GM21515 (cell line): Measurements from ENCODE around the gene PRRT2.

ENCODE experiments used
- ATAC-seq: cut with Tn5 transposase; IDR thresholded peaks from one replicate; pipeline ENCODE4 v1.9.1; 2021; ENCODE audit not compliant: unreplicated experiment

Gene PRRT2

DNA sequence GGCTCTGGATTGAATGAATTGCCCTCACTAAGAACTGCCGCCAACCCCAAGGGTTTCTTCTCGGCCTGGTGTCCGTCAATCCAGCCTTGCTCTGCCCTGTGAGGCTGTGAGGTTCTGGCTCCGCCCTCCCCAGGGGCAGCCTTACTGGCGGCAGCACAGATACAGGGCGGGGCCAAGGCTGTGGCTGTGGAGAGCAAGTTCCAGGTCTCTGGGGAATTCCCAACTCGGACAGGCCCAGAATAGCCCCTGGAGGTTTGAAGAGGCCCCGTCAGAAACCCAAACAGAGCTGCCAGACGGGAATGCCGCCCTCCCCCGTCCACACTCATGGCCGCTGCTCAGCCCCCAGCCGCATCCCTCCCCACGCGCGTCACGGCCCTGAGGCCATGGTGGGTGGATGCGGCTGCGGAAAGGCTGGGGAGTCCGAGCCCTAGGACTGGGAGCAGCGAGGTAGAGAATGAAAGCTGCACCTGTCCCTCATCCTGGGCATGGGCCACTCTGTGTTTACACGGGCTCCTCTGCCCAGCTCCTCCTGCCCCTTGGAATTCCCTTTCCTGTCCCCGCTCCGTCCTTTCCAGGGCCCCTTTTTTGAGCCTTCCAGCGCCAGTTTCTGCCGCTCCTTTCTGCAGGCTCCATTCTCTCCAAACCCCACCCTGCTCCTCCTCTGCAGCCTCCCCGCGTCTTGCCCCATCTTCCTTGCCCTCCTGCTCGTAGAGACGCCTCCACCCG, 660 bp upstream of the PRRT2 start:
- ATAC-seq = peak; percentile 35

DNA sequence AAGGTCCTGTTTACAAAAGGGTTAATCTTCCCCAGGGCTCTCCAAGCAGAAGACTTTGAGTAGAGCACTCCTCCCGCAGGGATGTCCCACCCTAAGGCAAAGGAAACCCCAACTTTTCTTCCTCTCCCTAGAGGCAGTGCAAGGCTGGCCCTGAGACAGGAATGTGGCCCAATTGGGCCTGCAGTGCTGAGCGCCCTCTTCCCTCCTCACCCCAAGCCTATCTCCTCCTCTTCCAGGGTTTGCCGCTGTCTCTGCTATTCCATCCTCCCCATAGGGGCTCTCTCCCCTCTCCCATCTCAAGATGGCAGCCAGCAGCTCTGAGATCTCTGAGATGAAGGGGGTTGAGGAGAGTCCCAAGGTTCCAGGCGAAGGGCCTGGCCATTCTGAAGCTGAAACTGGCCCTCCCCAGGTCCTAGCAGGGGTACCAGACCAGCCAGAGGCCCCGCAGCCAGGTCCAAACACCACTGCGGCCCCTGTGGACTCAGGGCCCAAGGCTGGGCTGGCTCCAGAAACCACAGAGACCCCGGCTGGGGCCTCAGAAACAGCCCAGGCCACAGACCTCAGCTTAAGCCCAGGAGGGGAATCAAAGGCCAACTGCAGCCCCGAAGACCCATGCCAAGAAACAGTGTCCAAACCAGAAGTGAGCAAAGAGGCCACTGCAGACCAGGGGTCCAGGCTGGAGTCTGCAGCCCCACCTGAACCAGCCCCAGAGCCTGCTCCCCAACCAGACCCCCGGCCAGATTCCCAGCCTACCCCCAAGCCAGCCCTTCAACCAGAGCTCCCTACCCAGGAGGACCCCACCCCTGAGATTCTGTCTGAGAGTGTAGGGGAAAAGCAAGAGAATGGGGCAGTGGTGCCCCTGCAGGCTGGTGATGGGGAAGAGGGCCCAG, 1.0 kb downstream of the PRRT2 start:
- no peak for ATAC-seq

GRCh38 chr16:29813644-29814562, 1.9 kb downstream of the PRRT2 start:
- ATAC-seq = no peak

- ATAC-seq = no peak
Observed at GRCh38 chr16:29814592-29814991, 2.6 kb downstream of the PRRT2 start.

DNA sequence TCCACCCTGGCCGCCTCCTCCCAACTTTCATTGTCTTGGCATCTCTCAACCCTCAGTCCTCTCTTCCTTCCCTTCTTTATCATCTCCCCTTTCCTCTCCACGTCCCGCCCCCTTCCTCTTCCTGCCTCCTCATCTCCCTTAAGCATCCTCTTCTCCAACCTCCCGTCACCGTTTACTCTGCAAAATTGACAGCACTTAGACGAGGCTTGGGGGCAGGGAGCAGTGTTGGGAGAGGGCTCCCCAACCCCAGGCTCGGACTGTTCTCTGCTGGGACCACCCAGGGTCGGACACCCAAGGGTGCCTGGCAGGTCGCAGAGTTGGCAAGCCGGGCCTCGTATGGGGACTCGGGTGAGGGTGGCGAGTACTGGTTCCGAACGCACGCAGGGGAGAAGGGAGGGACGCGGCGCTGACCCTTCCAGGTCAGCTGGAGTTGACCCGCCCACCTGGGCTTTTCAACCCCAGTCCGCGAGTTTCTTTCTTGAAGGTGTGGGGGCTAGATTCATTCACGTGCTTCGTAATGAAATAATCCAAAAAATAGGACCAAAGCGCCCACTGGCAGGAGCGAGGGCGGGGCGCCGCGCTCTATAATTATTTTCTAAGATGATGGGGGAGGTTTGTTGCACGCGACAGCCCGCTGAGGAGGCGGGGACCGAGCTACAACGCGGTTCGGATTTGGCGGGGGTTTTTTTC, 3.2 kb downstream of the PRRT2 start:
- ATAC-seq = no peak

DNA sequence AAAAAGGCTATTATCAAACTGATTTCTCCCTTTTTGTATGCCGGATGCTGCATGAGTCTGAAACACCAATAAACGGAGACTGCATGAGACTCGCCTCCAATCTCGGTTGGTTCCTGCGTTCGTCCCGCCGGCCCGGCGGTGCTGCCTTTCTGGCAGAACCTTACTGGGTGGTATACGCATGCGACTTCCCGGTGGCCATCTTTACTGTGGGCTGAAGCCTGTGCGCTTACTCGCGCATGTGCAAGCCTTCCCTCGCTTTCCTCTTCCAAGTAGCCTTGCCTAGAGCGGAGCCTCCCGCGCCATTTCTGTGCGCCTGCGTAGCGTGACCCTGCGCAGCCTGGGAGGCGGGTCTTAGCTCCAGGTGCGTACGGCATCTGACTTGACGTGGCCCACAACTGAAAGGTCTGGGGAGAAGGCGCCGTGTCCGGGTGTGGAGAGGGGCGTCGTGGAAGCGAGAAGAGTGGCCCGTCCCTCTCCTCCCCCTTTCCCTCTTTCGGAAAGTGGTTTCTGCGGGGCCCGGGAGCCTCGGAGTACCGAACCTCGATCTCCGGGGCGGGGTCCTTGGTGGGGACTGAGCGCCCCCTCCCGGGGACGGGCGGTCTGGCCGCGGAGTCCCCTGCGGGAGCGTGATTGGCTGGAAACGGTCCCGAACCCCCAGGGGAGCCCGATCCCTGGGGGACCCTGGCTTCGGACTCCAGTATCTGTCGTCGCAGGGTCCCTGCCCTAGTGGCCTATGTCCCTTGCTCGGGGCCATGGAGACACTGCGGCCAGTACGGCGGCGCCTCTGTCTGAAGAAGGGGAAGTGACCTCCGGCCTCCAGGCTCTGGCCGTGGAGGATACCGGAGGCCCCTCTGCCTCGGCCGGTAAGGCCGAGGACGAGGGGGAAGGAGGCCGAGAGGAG, 4.0 kb downstream of the PRRT2 start, which contains the start of gene PAGR1:
PAGR1 (plus strand) TSS at position 360 of the 901 bp plus-strand sequence; CDS start at position 734, 374 bp downstream.
- ATAC-seq = peak; percentile 48

GRCh38 chr16:29816694-29817441, 4.9 kb downstream of the PRRT2 start:
- no peak for ATAC-seq

GRCh38 chr16:29818082-29818481, 6.1 kb downstream of the PRRT2 start:
- no peak for ATAC-seq

DNA sequence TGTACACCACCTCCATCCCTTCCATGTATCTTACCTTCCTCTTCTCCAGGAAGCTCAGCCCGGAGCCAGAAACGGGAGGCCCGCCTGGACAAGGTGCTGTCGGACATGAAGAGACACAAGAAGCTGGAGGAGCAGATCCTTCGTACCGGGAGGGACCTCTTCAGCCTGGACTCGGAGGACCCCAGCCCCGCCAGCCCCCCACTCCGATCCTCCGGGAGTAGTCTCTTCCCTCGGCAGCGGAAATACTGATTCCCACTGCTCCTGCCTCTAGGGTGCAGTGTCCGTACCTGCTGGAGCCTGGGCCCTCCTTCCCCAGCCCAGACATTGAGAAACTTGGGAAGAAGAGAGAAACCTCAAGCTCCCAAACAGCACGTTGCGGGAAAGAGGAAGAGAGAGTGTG, 7.5 kb downstream of the PRRT2 start:
- no peak for ATAC-seq

DNA sequence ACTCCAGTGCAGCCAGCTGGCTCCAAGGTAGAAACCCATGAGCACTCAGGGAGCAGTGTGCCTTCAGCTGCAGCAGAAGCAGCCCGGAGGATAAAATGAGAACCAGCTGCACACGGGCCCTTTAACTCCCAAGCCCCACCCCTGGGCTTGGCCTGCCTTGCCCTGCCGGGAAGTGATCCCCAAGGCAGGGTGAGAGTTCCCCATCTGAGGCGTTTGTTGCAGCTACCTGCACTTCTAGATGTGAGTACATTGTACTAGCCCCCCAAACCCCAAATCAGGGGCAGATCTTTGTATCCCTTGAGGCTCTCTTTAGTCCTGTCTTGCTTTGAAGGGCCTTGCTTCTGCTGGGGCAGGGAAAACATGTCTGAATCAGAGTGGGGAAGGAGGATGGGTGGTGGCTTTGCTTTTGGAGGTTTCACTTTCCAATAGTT, 8.3 kb downstream of the PRRT2 start, which contains the start of gene MVP:
MVP (plus strand) TSS at position 192 of the 431 bp plus-strand sequence. CDS start 10,088 bp downstream, outside the sequence.
- no peak for ATAC-seq

DNA sequence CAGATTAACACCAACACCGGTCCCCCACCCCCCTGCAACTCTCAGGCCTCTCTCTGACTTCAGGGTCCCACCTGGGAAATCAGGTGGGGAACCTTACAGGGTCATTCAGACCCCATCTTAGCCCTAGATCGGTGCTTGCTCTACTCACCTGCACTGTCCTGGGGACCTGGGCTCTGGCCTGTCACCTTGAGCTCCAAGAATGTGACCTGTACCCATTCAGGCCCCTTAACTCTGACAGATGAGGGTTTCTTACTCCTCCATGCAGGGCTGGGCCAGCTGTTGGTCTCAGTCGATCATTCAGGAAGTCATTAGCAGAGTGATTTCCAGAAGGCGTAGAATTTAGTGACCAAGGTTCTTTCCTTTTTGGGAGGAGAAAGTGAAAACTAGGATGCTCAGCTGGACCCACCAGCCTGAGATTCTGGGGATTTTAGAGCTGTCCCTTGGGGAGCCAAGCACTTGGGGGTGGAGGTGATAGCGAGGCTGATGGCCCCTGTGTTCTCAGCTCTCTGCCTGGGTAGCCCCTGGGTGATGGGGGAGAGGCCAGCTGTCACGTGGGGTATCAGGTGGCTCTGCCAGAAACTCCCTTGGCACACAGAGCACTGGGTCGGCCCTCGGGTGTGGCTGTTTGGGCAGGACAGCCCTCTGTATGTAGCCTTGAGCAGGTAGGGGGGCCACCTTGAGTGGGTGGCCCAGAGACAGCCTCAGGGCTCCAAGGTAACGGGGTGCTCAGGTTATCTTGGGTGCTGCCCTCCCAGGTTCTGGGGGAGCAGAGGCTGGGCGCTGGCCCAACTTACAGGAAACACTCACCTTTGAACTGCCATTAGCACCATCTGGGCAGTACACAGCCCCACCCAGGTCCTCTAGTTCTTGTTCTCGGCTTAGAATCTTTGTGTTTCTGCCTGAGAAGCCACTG, 9.0 kb downstream of the PRRT2 start:
- ATAC-seq = no peak

- ATAC-seq = no peak
Observed at GRCh38 chr16:29821643-29822115, 9.7 kb downstream of the PRRT2 start.

DNA sequence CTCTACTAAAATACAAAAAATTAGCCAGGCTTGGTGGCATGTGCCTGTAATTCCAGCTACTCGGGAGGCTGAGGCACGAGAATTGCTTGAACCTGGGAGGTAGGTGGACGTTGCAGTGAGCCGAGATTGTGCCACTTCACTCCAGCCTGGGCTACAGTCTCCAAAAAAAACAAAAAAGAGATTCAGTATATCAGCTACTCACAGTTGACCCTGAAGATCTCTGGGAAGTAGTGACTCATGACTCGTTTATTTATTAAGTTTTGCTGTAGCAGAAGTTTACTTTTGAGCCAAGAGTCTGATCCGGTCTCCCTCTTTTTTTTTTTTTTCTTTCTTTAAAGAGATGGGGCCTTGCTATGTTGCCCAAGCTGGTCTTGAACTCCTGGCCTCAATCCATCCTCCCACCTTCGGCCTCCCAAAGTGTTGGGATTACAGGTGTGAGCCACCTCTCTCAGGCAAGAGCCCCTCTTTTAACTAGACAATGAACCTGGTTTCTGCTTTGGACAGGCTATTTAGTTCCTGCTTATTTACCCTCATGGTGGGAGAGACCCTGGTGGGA, 12.7 kb downstream of the PRRT2 start:
- ATAC-seq = no peak

DNA sequence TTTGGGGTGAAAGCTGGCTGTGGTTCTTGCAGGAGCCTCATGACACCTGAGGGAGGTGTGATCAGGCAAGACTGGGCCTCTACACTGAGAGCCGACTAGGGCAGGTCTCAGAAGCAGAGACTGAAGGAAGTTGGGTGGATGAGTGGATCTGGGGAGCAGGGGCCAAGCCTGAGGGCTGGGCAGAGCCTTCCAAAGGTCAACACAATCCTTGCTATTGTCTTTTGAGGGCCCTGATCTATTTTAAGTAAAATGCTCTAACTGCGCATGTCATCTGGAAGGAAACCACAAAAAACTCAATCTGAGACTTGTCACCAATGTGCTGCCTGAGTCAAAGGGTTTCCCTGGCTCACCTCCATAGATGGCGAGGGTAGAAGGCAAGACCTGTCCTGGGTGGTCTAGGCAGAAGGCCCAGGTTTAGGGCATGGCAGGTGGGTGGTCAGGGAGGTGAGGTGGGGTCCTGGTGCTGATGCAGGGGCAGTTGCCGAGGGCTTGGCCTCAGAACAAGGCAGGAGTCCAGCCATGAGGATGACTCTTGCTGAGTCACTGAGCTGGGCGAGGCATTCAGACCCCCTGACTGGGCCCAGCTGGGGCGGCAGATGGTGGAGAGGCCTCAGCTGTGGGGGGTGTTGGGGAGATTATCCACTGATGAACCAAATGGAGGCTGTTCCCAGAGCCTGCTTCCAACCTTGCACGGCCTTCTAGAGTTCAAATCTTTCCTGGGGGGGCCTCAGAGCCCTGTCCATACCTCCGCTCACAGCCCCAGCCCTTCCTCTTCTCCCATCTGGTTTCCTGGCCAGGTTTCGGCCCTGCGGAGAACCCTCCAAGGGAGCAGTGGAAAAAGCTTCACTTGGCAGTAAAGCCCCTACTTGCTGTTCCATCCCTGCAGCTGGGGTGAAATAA, 13.4 kb downstream of the PRRT2 start:
- ATAC-seq = no peak

GRCh38 chr16:29826342-29826695, 14.3 kb downstream of the PRRT2 start:
- ATAC-seq = no peak

DNA sequence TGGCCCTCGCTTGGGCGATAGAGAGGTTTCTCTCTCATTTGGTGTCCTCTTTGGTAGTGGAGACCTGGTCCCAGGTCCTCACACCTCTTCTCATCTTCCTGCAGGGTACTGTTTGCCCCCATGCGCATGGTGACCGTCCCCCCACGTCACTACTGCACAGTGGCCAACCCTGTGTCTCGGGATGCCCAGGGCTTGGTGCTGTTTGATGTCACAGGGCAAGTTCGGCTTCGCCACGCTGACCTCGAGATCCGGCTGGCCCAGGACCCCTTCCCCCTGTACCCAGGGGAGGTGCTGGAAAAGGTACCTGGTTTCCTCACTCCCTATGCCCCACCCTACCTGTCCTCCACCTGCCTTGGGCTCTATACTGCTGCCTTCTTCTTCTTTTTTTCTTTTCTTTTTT, 18.8 kb downstream of the PRRT2 start:
- ATAC-seq = no peak
